Measurements from ENCODE around the gene SOCS2. TPM values are rescaled to one million over a fixed set of nuclear protein-coding genes. Genes with fewer than 3 reads are reported as not detected.

The SOCS2 gene
- total and polyA plus RNA-seq, 2 of the 8 experiments (the other 6 are each of a cell fraction or from before 2014, with no cell fraction given), result 14.5 to 18.0 TPM

GRCh38 chr12:93526786-93527428 lies 45.6 kb upstream of the SOCS2 start (continued):
- TF ChIP-seq CREB1 (IDR thresholded peaks at IDR 0.05), result no peak
- TF ChIP-seq CHD2 (IDR thresholded peaks at IDR 0.05; ENCODE audit: low read length), result no peak
- TF ChIP-seq FOSL1 (IDR thresholded peaks at IDR 0.05; ENCODE audit: insufficient read depth, low read depth, low read length), result no peak
- TF ChIP-seq SIRT6 (IDR thresholded peaks at IDR 0.05; ENCODE audit: low read length), result no peak
- no peak for TF ChIP-seq KDM1A (IDR thresholded peaks at IDR 0.05; ENCODE audit: borderline replicate concordance, low read length)
- TF ChIP-seq SUZ12 (IDR thresholded peaks at IDR 0.05; ENCODE audit: low read length), result no peak
- no peak for TF ChIP-seq TAF7 (optimal IDR thresholded peaks at IDR 0.05; ENCODE audit: borderline replicate concordance, low read depth, low read length)
